ENCODE results near the gene FAM53B. TPM values are rescaled to one million over a fixed set of nuclear protein-coding genes. Genes with fewer than 3 reads are reported as not detected.

Gene FAM53B
- polyA plus RNA-seq, 1 of the 3 experiments (the other 2 are of a cell fraction): 5.6 TPM

- H2AFZ ChIP-seq (ENCODE audit: low read depth): no peak overlapping the region
- no peak for DNase-seq
- POLR2A ChIA-PET: no interaction called here
- TF ChIP-seq FOSL2 (IDR thresholded peaks at IDR 0.05; ENCODE audit: borderline replicate concordance, low read depth) (no peak), JUND (IDR thresholded peaks at IDR 0.05) (no peak), RAD21 (IDR thresholded peaks at IDR 0.05; ENCODE audit: low read length) (no peak), TCF12 (IDR thresholded peaks at IDR 0.05) (no peak), SIN3A (IDR thresholded peaks at IDR 0.05; ENCODE audit: borderline replicate concordance, low read depth, low read length) (no peak), NRF1 (IDR thresholded peaks at IDR 0.05; ENCODE audit: low read depth, low read length) (no peak)
- no peaks in the 10 kb centered on the region for H3K9me3 ChIP-seq
- no peaks in the 10 kb centered on the region for H3K36me3 ChIP-seq (replicated peaks in 1 of 2; ENCODE audit: control insufficient read depth in 1 of 2, insufficient read depth in 2 of 2, low read length in 1 of 2)
- no peaks in the 10 kb centered on the region for H3K9me2 ChIP-seq
- H3K27ac ChIP-seq (ENCODE audit: low read depth in 2 of 2, low read length in 1 of 2): no peak overlapping the region
- no peak overlapping the region for H3K4me2 ChIP-seq
- H4K20me1 ChIP-seq (ENCODE audit: insufficient read depth): no peaks in the 10 kb centered on the region
- no peaks in the 10 kb centered on the region for H3K79me2 ChIP-seq (ENCODE audit: insufficient read depth)
- no peaks in the 10 kb centered on the region for H3F3A ChIP-seq (replicated peaks; ENCODE audit: insufficient read depth)
- CTCF ChIA-PET: no interaction called here
- H3K9ac ChIP-seq: no peak overlapping the region
- H3K4me3 ChIP-seq (ENCODE audit: low read depth in 2 of 2, low read length in 1 of 2): no peak overlapping the region
- WGBS (ENCODE audit: low lambda C conversion rate): 57% methylated on average over 13 of the region's 13 CpGs
- H3K27me3 ChIP-seq (ENCODE audit: insufficient read depth): no peaks in the 10 kb centered on the region
- H3K4me1 ChIP-seq (ENCODE audit: control insufficient read depth in 1 of 2, insufficient read depth in 2 of 2, low read depth in 1 of 2, low read length in 1 of 2): peaks cover 0 to 5% of the 10 kb centered on the region in 2 experiments; a peak in 1 of 4 replicates
Measured at GRCh38 chr10:124598773-124599587, 145.2 kb downstream of the FAM53B start.

DNA sequence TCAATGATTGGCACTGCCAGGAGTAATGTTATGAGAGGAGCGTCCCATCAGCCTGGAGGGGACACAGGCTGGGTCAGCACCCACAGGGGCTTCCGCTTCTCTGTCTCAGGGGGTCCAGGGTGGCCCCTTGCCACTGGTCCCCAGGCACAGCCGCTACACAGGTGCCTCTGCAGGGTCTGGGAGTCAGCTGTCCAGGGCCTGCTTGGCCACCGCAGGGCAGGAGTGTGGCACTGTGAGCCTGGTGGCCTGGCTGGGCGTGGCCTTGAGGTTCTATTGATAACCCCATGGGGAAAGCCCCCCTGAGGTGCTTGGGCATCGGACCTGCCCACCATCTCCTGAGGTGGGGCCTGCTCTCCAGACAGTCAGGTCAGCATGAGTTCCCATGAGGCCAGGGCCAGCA, 146.0 kb downstream of the FAM53B start:
- H4K20me1 ChIP-seq (ENCODE audit: insufficient read depth): no peaks in the 10 kb centered on the region
- DNase-seq: no peak
- no peak for TF ChIP-seq RFX5 (IDR thresholded peaks at IDR 0.05; ENCODE audit: low read length)
- TF ChIP-seq, protein P1, sequence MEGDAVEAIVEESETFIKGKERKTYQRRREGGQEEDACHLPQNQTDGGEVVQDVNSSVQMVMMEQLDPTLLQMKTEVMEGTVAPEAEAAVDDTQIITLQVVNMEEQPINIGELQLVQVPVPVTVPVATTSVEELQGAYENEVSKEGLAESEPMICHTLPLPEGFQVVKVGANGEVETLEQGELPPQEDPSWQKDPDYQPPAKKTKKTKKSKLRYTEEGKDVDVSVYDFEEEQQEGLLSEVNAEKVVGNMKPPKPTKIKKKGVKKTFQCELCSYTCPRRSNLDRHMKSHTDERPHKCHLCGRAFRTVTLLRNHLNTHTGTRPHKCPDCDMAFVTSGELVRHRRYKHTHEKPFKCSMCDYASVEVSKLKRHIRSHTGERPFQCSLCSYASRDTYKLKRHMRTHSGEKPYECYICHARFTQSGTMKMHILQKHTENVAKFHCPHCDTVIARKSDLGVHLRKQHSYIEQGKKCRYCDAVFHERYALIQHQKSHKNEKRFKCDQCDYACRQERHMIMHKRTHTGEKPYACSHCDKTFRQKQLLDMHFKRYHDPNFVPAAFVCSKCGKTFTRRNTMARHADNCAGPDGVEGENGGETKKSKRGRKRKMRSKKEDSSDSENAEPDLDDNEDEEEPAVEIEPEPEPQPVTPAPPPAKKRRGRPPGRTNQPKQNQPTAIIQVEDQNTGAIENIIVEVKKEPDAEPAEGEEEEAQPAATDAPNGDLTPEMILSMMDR (IDR thresholded peaks at IDR 0.05): no peak
- ChIA-PET CTCF (no interaction called here), POLR2A (no interaction called here)
- no peak overlapping the region for H3K27ac ChIP-seq (ENCODE audit: low read depth in 2 of 2, low read length in 1 of 2)
- no peak overlapping the region for H2AFZ ChIP-seq (ENCODE audit: low read depth)
- WGBS (ENCODE audit: low lambda C conversion rate): no CpG with 5 or more reads among the region's 6 CpGs
- no peaks in the 10 kb centered on the region for H3K27me3 ChIP-seq (ENCODE audit: insufficient read depth)
- H3F3A ChIP-seq (replicated peaks; ENCODE audit: insufficient read depth): no peaks in the 10 kb centered on the region
- H3K9ac ChIP-seq: no peak overlapping the region
- no peaks in the 10 kb centered on the region; a peak in 1 of 4 replicates for H3K4me1 ChIP-seq (ENCODE audit: control insufficient read depth in 1 of 2, insufficient read depth in 2 of 2, low read depth in 1 of 2, low read length in 1 of 2)
- no peaks in the 10 kb centered on the region for H3K9me2 ChIP-seq
- H3K4me2 ChIP-seq: no peak overlapping the region
- H3K79me2 ChIP-seq (ENCODE audit: insufficient read depth): no peaks in the 10 kb centered on the region
- H3K9me3 ChIP-seq: no peaks in the 10 kb centered on the region
- H3K36me3 ChIP-seq (replicated peaks in 1 of 2; ENCODE audit: control insufficient read depth in 1 of 2, insufficient read depth in 2 of 2, low read length in 1 of 2): no peaks in the 10 kb centered on the region
- H3K4me3 ChIP-seq (ENCODE audit: low read depth in 2 of 2, low read length in 1 of 2): no peak overlapping the region

GRCh38 chr10:124597846-124598165, 146.4 kb downstream of the FAM53B start:
- 85% methylated on average over 9 of the region's 10 CpGs for WGBS (ENCODE audit: low lambda C conversion rate)
- Histone ChIP-seq H2AFZ (ENCODE audit: low read depth) (no peak overlapping the region), H3K9me2 (no peaks in the 10 kb centered on the region), H3K79me2 (ENCODE audit: insufficient read depth) (no peaks in the 10 kb centered on the region), H3K27ac (ENCODE audit: low read depth in 2 of 2, low read length in 1 of 2) (no peak overlapping the region), H3K36me3 (replicated peaks in 1 of 2; ENCODE audit: control insufficient read depth in 1 of 2, insufficient read depth in 2 of 2, low read length in 1 of 2) (no peaks in the 10 kb centered on the region), H3F3A (replicated peaks; ENCODE audit: insufficient read depth) (no peaks in the 10 kb centered on the region), H3K9me3 (no peaks in the 10 kb centered on the region), H3K4me1 (ENCODE audit: control insufficient read depth in 1 of 2, insufficient read depth in 2 of 2, low read depth in 1 of 2, low read length in 1 of 2) (no peaks in the 10 kb centered on the region; a peak in 1 of 4 replicates), H3K4me2 (no peak overlapping the region), H3K9ac (no peak overlapping the region), H3K27me3 (ENCODE audit: insufficient read depth) (no peaks in the 10 kb centered on the region), H4K20me1 (ENCODE audit: insufficient read depth) (no peaks in the 10 kb centered on the region), H3K4me3 (ENCODE audit: low read depth in 2 of 2, low read length in 1 of 2) (no peak overlapping the region)
- TF ChIP-seq NRF1 (IDR thresholded peaks at IDR 0.05; ENCODE audit: low read depth, low read length) (no peak), PBX3 (IDR thresholded peaks at IDR 0.05) (no peak), SMC3 (IDR thresholded peaks at IDR 0.05; ENCODE audit: low read depth, low read length) (no peak)
- no peak for DNase-seq
- ChIA-PET POLR2A (no interaction called here), CTCF (no interaction called here)
